T-cell (primary cell): ENCODE results near the gene ARMC5. TPM values are rescaled to one million over a fixed set of nuclear protein-coding genes. Genes with fewer than 3 reads are reported as not detected.

Experiments used
- ATAC-seq, 4 experiments: fragments of 200-7000 bp in 3 of 4; fragments of 150-1000 bp in 1 of 4; cut with Tn5 transposase; replicated peaks in 1 of 4; 1 replicate in 3 of 4; 2 replicates in 1 of 4; pipeline ENCODE4 v1.10.0; 2021; ENCODE audit warnings: moderate library complexity in 3 of 4, mild to moderate bottlenecking in 2 of 4, moderate number of reproducible peaks in 1 of 4
- CTCF ChIA-PET, 2 donors: fragments of 300-600 bp; sonication (Branson Sonifier 250); formaldehyde crosslinking; loops; one replicate each; lab custom pipeline; 2022; ENCODE audit warnings: antibody characterized with exemption in 2 of 2; lab: Charles Lee
- POLR2A ChIA-PET, 2 donors: fragments of 300-600 bp; sonication (Branson Sonifier 250); formaldehyde crosslinking; loops; one replicate each; lab custom pipeline; 2022; ENCODE audit warnings: antibody characterized with exemption in 2 of 2; lab: Charles Lee
- DNase-seq, 35 experiments: peaks; one replicate each; pipeline versions ENCODE4 v3.0.0 to v3.0.0-alpha.2; 2013 to 2023
- H3K27ac ChIP-seq: one replicate; pipeline ENCODE4 v1.5.1; 2013; ENCODE audit warnings: low read length
- H3K27me3 ChIP-seq, 2 experiments: replicated peaks in 1 of 2; 1 replicate in 1 of 2; 2 replicates in 1 of 2; pipeline versions ENCODE4 v1.6.1 to v1.7.0; 2013; ENCODE audit warnings: low read length in 1 of 2, mixed read lengths in 1 of 2; ENCODE audit not compliant: control insufficient read depth in 2 of 2, insufficient read depth in 2 of 2; ENCODE audit errors: extremely low read depth in 1 of 2
- H3K36me3 ChIP-seq, 2 donors: 1 replicate in 1 of 2; 2 replicates in 1 of 2; pipeline versions ENCODE4 v1.6.1 to v1.7.0; 2013; ENCODE audit warnings: low read length in 1 of 2; ENCODE audit not compliant: control insufficient read depth in 2 of 2, insufficient read depth in 1 of 2; ENCODE audit errors: extremely low read depth in 1 of 2
- H3K4me1 ChIP-seq, 2 experiments: 1 replicate in 1 of 2; 2 replicates in 1 of 2; pipeline versions ENCODE4 v1.6.1 to v1.7.0; 2013; ENCODE audit warnings: low read length in 2 of 2, mixed read lengths in 1 of 2; ENCODE audit not compliant: insufficient read depth in 2 of 2, control insufficient read depth in 1 of 2; ENCODE audit errors: extremely low read depth in 1 of 2
- H3K4me3 ChIP-seq, 2 donors: 1 replicate in 1 of 2; 2 replicates in 1 of 2; pipeline versions ENCODE4 v1.5.1 to v1.7.0; 2013; ENCODE audit warnings: mild to moderate bottlenecking in 2 of 2, low read length in 1 of 2, moderate library complexity in 1 of 2; ENCODE audit not compliant: control insufficient read depth in 1 of 2; ENCODE audit errors: extremely low read depth in 1 of 2
- H3K9me3 ChIP-seq: 2 replicates; pipeline ENCODE4 v1.7.0; 2013
- H3K27ac Mint-ChIP-seq, 2 donors: one replicate each; pipeline ENCODE4 v1.8.0; 2020 to 2021; ENCODE audit warnings: mild to moderate bottlenecking in 2 of 2, mixed read lengths in 2 of 2
- H3K27me3 Mint-ChIP-seq, 2 donors: one replicate each; pipeline ENCODE4 v1.8.0; 2021 to 2022; ENCODE audit warnings: mixed read lengths in 2 of 2
- H3K36me3 Mint-ChIP-seq: one replicate; pipeline ENCODE4 v1.8.0; 2021; ENCODE audit warnings: mixed read lengths
- H3K4me1 Mint-ChIP-seq, 3 donors: one replicate each; pipeline ENCODE4 v1.8.0; 2020 to 2022; ENCODE audit warnings: mixed read lengths in 3 of 3, mild to moderate bottlenecking in 1 of 3
- H3K4me3 Mint-ChIP-seq, 3 donors: one replicate each; pipeline ENCODE4 v1.8.0; 2020 to 2022; ENCODE audit warnings: mild to moderate bottlenecking in 3 of 3, mixed read lengths in 3 of 3, moderate library complexity in 3 of 3
- H3K9me3 Mint-ChIP-seq, 3 donors: one replicate each; pipeline ENCODE4 v1.8.0; 2020 to 2022; ENCODE audit warnings: mixed read lengths in 3 of 3
- WGBS: methylation state at CpG from one replicate; pipeline ENCODE4 v1.1.5; 2013; ENCODE audit warnings: missing lambda C conversion rate; ENCODE audit not compliant: insufficient coverage; 5-methylcytosine and 5-hydroxymethylcytosine counted together
- total RNA-seq, 35 experiments: library from RNA in 6 of 35; stranded (reverse) in 6 of 35; fragments of 120-200 nt in 1 of 35; gene quantifications; one replicate each; pipeline versions ENCODE4 v1.2.1 to v1.2.4 and lab custom pipeline; 2013 to 2026

ARMC5 gene
- total RNA-seq, 5 donors from 2014 or later (not counting 1 experiment from before 2014, with no cell fraction given) = 9.3 to 16.6 (median 10.2) TPM

DNA sequence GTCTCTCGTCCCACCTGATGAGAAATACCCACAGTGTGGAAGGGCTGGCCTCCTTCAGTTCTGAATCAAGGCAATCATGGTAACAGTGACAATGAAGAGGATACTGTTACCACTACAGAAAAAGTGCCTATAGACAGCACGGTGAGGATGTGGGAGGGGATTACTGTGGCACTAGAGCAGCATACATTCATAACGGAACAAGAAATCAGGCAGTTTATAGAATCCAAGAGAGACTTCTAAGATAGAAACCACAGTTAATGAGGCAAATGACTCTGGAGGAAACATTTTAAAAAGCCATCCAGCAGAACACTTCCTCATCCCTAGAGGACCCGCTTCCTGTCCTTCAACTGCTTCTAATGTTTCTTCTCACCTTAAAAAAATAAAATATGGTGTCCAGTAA, 46.2 kb downstream of the ARMC5 start:
- DNase-seq (no peak), ATAC-seq (no peak)
- Mint-ChIP-seq H3K27me3 (no peaks in the 10 kb centered on the region), H3K4me3 (no peak overlapping the region), H3K9me3 (no peaks in the 10 kb centered on the region), H3K4me1 (peaks cover 48 to 61% (median 50%) of the 10 kb centered on the region in 3 donors), H3K27ac (peak overlapping the region; percentile 6 to 82), H3K36me3 (peaks cover 4% of the 10 kb centered on the region)
- CTCF ChIA-PET = no interaction called here
- Histone ChIP-seq H3K9me3 (no peaks in the 10 kb centered on the region), H3K36me3 (peaks cover 5% of the 10 kb centered on the region in 2 donors), H3K4me3 (no peak overlapping the region), H3K27ac (no peak overlapping the region), H3K27me3 (no peaks in the 10 kb centered on the region), H3K4me1 (peaks cover 6 to 37% of the 10 kb centered on the region in 2 experiments)
- POLR2A ChIA-PET = no interaction called here
- no CpG with 5 or more reads among the region's 4 CpGs for WGBS

DNA sequence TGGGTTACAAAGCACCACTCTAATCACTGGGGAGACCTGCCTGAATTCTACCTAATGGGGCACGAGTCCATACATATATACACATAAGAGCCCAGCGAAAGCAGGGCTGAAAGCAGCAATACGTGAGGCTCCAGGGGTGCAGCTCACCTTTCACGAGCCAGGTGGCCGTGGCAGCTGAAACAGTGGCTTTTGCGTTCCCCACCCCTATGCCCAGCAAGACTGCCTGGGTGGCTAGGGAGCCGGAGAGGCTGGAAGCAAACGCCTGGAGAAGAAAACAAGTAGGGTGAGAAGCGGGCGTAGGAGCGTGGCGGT, 48.3 kb downstream of the ARMC5 start:
- no peaks in the 10 kb centered on the region for H3K36me3 Mint-ChIP-seq
- 2% methylated on average over 6 of the region's 12 CpGs for WGBS
- H3K4me1 ChIP-seq = peaks cover 6 to 37% of the 10 kb centered on the region in 2 experiments
- no peaks in the 10 kb centered on the region for H3K27me3 ChIP-seq
- no peaks in the 10 kb centered on the region for H3K27me3 Mint-ChIP-seq
- peak overlapping the region; percentile 73 to 95 for H3K4me3 ChIP-seq
- peak overlapping the region; percentile 92 to 95 (median 95) for H3K4me3 Mint-ChIP-seq
- peak overlapping the region; percentile 93 for H3K27ac ChIP-seq
- ATAC-seq (peak; percentile 8 to 41 (median 13)), DNase-seq (peak in 4 of 35 experiments; percentile 8 to 35 (median 21))
- H3K4me1 Mint-ChIP-seq = peaks cover 48 to 58% (median 54%) of the 10 kb centered on the region in 3 donors
- CTCF ChIA-PET = interaction anchor here in 1 of 2 donors (0.9 to 2.8 kb wide), 2 partner anchors 47 to 365 kb away, joined by 3 to 15 read pairs; no protein-coding TSS in a partner anchor
- peak overlapping the region; percentile 87 to 98 for H3K27ac Mint-ChIP-seq
- peaks cover 0 to 2% of the 10 kb centered on the region in 2 donors for H3K36me3 ChIP-seq
- no peaks in the 10 kb centered on the region for H3K9me3 ChIP-seq
- POLR2A ChIA-PET = interaction anchor here in 1 of 2 donors (0.5 kb wide), 1 partner anchor 355 kb away, joined by 3 read pairs; no protein-coding TSS in a partner anchor
- H3K9me3 Mint-ChIP-seq = no peaks in the 10 kb centered on the region

DNA sequence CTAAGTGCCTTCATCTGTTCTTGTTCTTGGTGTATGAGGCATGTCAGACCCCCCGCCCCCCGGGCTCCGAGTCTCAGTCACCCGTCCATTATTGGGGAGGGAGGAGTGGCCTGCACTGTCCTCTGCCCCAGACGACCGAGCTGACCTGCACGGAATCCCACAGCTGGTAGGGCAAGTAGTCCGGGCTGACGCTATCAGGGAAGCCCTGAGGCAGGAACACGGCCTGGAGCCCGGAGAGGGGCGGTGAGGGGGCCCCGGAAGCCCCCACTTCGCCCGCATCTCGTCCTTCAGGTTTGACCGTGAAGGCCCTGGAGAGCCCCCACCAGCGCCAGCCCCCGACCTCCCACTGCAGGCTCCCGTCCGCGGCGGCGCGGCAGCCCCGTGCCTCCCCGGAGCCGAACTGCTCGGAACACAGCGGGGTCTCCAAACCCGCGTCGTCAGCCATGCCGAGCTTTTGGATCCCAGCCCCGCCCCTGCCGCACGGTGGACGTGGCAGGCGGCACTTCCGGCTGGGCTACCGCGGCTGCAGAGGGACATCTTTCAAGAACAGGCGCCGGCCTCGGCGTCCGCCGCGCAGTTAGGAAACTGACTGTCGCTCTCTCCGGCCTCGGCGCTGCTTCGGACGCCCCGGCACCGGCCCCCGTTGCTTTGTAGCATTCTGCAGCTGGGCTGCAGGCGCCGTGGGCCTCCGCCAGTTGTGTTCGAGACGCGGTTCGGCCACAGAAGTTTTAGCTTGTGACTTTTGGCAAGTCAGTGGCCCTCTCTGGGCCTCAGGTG, 48.8 kb downstream of the ARMC5 start, which contains the start of gene RUSF1:
Gene RUSF1, minus strand, starts transcription at position 463 of the 777 bp plus-strand sequence. Its CDS starts 18 bp downstream, at position 445.
- no peaks in the 10 kb centered on the region for H3K27me3 ChIP-seq
- Mint-ChIP-seq H3K36me3 (no peaks in the 10 kb centered on the region), H3K4me3 (peak within 1 kb of the TSS; percentile 92 to 95 (median 95)), H3K27me3 (no peaks in the 10 kb centered on the region), H3K4me1 (peaks cover 48 to 55% (median 54%) of the 10 kb centered on the region in 3 donors), H3K9me3 (no peaks in the 10 kb centered on the region), H3K27ac (peak within 1 kb of the TSS; percentile 97 to 98)
- ATAC-seq (peak; percentile 90 to 93 (median 92)), DNase-seq (peak; percentile 59 to 86 (median 74))
- H3K4me1 ChIP-seq = peaks cover 6 to 37% of the 10 kb centered on the region in 2 experiments
- no peaks in the 10 kb centered on the region for H3K9me3 ChIP-seq
- peak within 1 kb of the TSS; percentile 93 for H3K27ac ChIP-seq
- peak within 1 kb of the TSS; percentile 73 to 95 for H3K4me3 ChIP-seq
- under 1% methylated on average over 62 of the region's 65 CpGs for WGBS
- H3K36me3 ChIP-seq = peaks cover 0 to 2% of the 10 kb centered on the region in 2 donors
- CTCF ChIA-PET = interaction anchor here in 1 of 2 donors (0.9 to 2.8 kb wide), 2 partner anchors 47 to 366 kb away, joined by 3 to 15 read pairs; no protein-coding TSS in a partner anchor
- POLR2A ChIA-PET = no interaction called here

- Histone ChIP-seq H3K27me3 (no peaks in the 10 kb centered on the region), H3K27ac (peak overlapping the region; percentile 93), H3K36me3 (peaks cover 0 to 2% of the 10 kb centered on the region in 2 donors), H3K9me3 (no peaks in the 10 kb centered on the region), H3K4me1 (peaks cover 6 to 37% of the 10 kb centered on the region in 2 experiments), H3K4me3 (peak overlapping the region; percentile 73 to 95)
- no peak for DNase-seq
- ChIA-PET CTCF (interaction anchor here in 1 of 2 donors (0.9 to 2.8 kb wide), 2 partner anchors 48 to 366 kb away, joined by 3 to 15 read pairs; no protein-coding TSS in a partner anchor), POLR2A (no interaction called here)
- Mint-ChIP-seq H3K27me3 (no peaks in the 10 kb centered on the region), H3K4me3 (peak overlapping the region; percentile 92 to 95 (median 95)), H3K27ac (peak overlapping the region; percentile 97 to 98), H3K9me3 (no peaks in the 10 kb centered on the region), H3K36me3 (no peaks in the 10 kb centered on the region), H3K4me1 (peaks cover 48 to 55% (median 54%) of the 10 kb centered on the region in 3 donors)
- whole genome bisulfite sequencing = 37% methylated on average over 3 of the region's 6 CpGs
- no peak for ATAC-seq
Measured at GRCh38 chr16:31508706-31509195, 49.5 kb downstream of the ARMC5 start.

GRCh38 chr16:31513126-31513525, 53.8 kb downstream of the ARMC5 start:
- CTCF ChIA-PET = no interaction called here
- DNase-seq (no peak), ATAC-seq (no peak)
- Histone ChIP-seq H3K4me3 (no peak overlapping the region), H3K36me3 (no peaks in the 10 kb centered on the region), H3K27ac (no peak overlapping the region), H3K9me3 (no peaks in the 10 kb centered on the region), H3K27me3 (peaks cover 0 to 3% of the 10 kb centered on the region in 2 experiments), H3K4me1 (peaks cover 4 to 19% of the 10 kb centered on the region in 2 experiments)
- Mint-ChIP-seq H3K36me3 (no peaks in the 10 kb centered on the region), H3K4me3 (no peak overlapping the region), H3K9me3 (peaks cover 0 to 3% (median 2%) of the 10 kb centered on the region in 3 donors), H3K4me1 (peaks cover 23% of the 10 kb centered on the region in 3 donors), H3K27ac (no peak overlapping the region), H3K27me3 (peaks cover 0 to 10% of the 10 kb centered on the region in 2 donors)
- POLR2A ChIA-PET = no interaction called here
- WGBS = 79% methylated on average over 3 of the region's 6 CpGs

- Histone ChIP-seq H3K27ac (no peak overlapping the region), H3K4me3 (no peak overlapping the region), H3K36me3 (no peaks in the 10 kb centered on the region), H3K27me3 (peaks cover 0 to 6% of the 10 kb centered on the region in 2 experiments), H3K9me3 (no peaks in the 10 kb centered on the region), H3K4me1 (peaks cover 3 to 13% of the 10 kb centered on the region in 2 experiments)
- ATAC-seq (no peak), DNase-seq (no peak)
- Mint-ChIP-seq H3K27me3 (peaks cover 0 to 10% of the 10 kb centered on the region in 2 donors), H3K36me3 (no peaks in the 10 kb centered on the region), H3K27ac (peak overlapping the region in 1 of 2 donors; percentile 28), H3K4me3 (no peak overlapping the region), H3K9me3 (peaks cover 0 to 3% (median 2%) of the 10 kb centered on the region in 3 donors), H3K4me1 (peaks cover 16 to 19% (median 18%) of the 10 kb centered on the region in 3 donors)
- CTCF ChIA-PET = no interaction called here
- POLR2A ChIA-PET = no interaction called here
Measured at GRCh38 chr16:31513884-31514283, 54.6 kb downstream of the ARMC5 start.
